ENCODE results near the gene PARVA. TPM values are rescaled to one million over a fixed set of nuclear protein-coding genes. Genes with fewer than 3 reads are reported as not detected.

PARVA gene
- total and polyA plus RNA-seq, 2 of the 8 experiments (the other 6 are each of a cell fraction or from before 2014, with no cell fraction given) = 3.1 to 13.5 TPM

DNA sequence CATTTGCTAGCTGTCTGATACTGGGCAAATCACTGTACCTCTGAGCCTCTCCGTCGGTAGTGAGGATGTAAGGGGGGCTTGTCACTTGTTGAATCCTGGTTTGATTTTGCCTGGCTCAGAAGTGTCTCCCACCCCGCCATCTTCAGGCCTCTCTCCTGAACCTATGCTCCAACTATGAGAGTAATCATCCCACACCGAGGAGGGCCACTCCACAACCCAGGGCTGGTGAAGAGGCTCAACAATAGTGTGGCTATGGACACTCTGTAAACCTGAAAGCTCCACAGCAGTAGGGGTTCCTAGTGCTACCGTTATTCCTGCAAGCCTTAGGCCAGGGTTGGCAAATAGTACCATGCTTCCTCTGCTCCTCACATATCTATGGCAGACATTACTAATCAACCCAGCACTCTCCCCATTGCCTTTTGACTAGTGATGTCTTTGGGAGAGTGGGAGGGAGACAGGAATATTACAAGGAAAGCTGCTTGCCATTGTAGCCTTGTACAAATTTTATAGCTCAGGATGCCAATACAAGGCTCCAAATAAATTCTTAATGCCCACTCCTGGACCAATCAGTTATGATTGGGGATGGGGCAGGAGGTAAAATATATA, 162.8 kb downstream of the PARVA start:
- H3K14ac ChIP-seq (ENCODE audit: insufficient read length) = no peak overlapping the region
- H3K9ac ChIP-seq (replicated peaks in 1 of 4; ENCODE audit: extremely low read depth in 1 of 4, low read depth in 3 of 4, low read length in 3 of 4) = no peak overlapping the region
- H2BK20ac ChIP-seq (ENCODE audit: low read length) = no peak overlapping the region
- CTCF ChIA-PET (ENCODE audit: partially characterized antibody) = interaction anchor here (0.8 kb wide), 1 partner anchor 354 kb away, joined by 3 read pairs; no protein-coding TSS in a partner anchor
- H3K4me2 ChIP-seq (ENCODE audit: insufficient read depth in 1 of 2, low read depth in 2 of 2, low read length in 2 of 2) = no peak overlapping the region
- H3K56ac ChIP-seq (replicated peaks; ENCODE audit: insufficient read length, low read depth, low read length) = no peak overlapping the region
- no peak overlapping the region for H3K27ac ChIP-seq (ENCODE audit: low read depth, low read length)
- H2BK120ac ChIP-seq (replicated peaks; ENCODE audit: low read depth, low read length) = no peak overlapping the region
- H3K9me3 ChIP-seq (ENCODE audit: insufficient read depth in 2 of 2, low read depth in 1 of 2, low read length in 1 of 2) = no peaks in the 10 kb centered on the region
- 0 out of 2 replicates have a peak overlapping the region, but pooled peaks have one; percentile 11 for H2AFZ ChIP-seq (ENCODE audit: low read length)
- no peak overlapping the region for H3K4ac ChIP-seq (replicated peaks; ENCODE audit: insufficient read length, low read depth, low read length)
- H2BK15ac ChIP-seq (ENCODE audit: low read length) = no peak overlapping the region
- no peak overlapping the region for H4K8ac ChIP-seq (ENCODE audit: extremely low read depth, insufficient read depth, low read length)
- no peak overlapping the region; the same call in 1 of the 2 replicates for H2BK5ac ChIP-seq (ENCODE audit: low read depth, low read length)
- H3K23me2 ChIP-seq (ENCODE audit: low read depth, low read length) = no peaks in the 10 kb centered on the region
- no peak overlapping the region for H4K5ac ChIP-seq (ENCODE audit: insufficient read length, low read depth, low read length)
- H2AK5ac ChIP-seq (ENCODE audit: low read depth, low read length) = no peak overlapping the region
- TF ChIP-seq SRF (IDR thresholded peaks at IDR 0.05; ENCODE audit: low read depth, low read length) (peak; percentile 60), KDM1A (IDR thresholded peaks at IDR 0.05; ENCODE audit: borderline replicate concordance, low read length) (no peak)
- H3K27me3 ChIP-seq (replicated peaks in 1 of 4; ENCODE audit: control insufficient read depth in 3 of 4, extremely low read depth in 1 of 4, insufficient read depth in 3 of 4, low read length in 3 of 4) = no peaks in the 10 kb centered on the region; a peak in 1 of 7 replicates
- FAIRE-seq = no peak
- no peak for DNase-seq (ENCODE audit: low read depth in 1 of 2, low spot score in 2 of 2)
- POLR2A ChIA-PET (ENCODE audit: partially characterized antibody) = no interaction called here
- H4K20me1 ChIP-seq (replicated peaks in 1 of 2; ENCODE audit: control insufficient read depth in 1 of 2, insufficient read depth in 2 of 2, low read length in 2 of 2) = no peaks in the 10 kb centered on the region
- H3K36me3 ChIP-seq (ENCODE audit: control insufficient read depth in 2 of 4, insufficient read depth in 4 of 4, low read length in 3 of 4) = no peaks in the 10 kb centered on the region
- no peak overlapping the region for H3K23ac ChIP-seq (ENCODE audit: insufficient read length)
- no peaks in the 10 kb centered on the region; a peak in 1 of 7 replicates for H3K4me1 ChIP-seq (replicated peaks in 1 of 4; ENCODE audit: control insufficient read depth in 3 of 4, insufficient read depth in 4 of 4, low read length in 3 of 4)
- no peak overlapping the region for H4K91ac ChIP-seq (replicated peaks; ENCODE audit: insufficient read length, low read length)
- WGBS, 2 experiments (ENCODE audit: extremely low coverage in 1 of 2, insufficient coverage in 1 of 2, insufficient read length in 1 of 2, insufficient replicate concordance in 2 of 2, low coverage in 1 of 2, low lambda C conversion rate in 2 of 2, missing lambda C conversion rate in 1 of 2) = 77% methylated on average over 5 of the region's 5 CpGs; no CpG with 5 or more reads in 1 of the 2 experiments
- H2BK12ac ChIP-seq (ENCODE audit: low read depth, low read length) = no peak overlapping the region
- H3K79me1 ChIP-seq (ENCODE audit: low read depth, low read length) = no peaks in the 10 kb centered on the region
- H3K4me3 ChIP-seq (ENCODE audit: extremely low read depth in 1 of 4, insufficient read depth in 2 of 4, low read depth in 3 of 4, low read length in 4 of 4) = no peak overlapping the region
- no peak overlapping the region for H3K18ac ChIP-seq (ENCODE audit: extremely low read depth, low read length)
- no peaks in the 10 kb centered on the region for H3K79me2 ChIP-seq (ENCODE audit: control insufficient read depth in 1 of 2, insufficient read depth in 2 of 2, low read length in 2 of 2)

All from H1 (cell line).